Activated T-cell treated with anti-CD3 and anti-CD28 coated beads, Interleukin-2, amount 50 U/mL, for 72 hours (primary cell): ENCODE measurements around the gene FMNL2. TPM values are rescaled to one million over a fixed set of nuclear protein-coding genes. Genes with fewer than 3 reads are reported as not detected.

Source experiments
- ATAC-seq, 2 donors: fragments of 150-1000 bp; cut with Tn5 transposase; replicated peaks in 1 of 2; 2 replicates each; pipeline ENCODE4 v1.10.0; 2021; ENCODE audit warnings: moderate library complexity in 2 of 2, mild to moderate bottlenecking in 1 of 2
- DNase-seq, 2 donors: peaks; one replicate each; pipeline ENCODE4 v3.0.0; 2021 to 2022; ENCODE audit warnings: mixed read lengths in 1 of 2
- H3K27ac Mint-ChIP-seq: one replicate; pipeline ENCODE4 v1.8.0; 2022; ENCODE audit warnings: mild to moderate bottlenecking, moderate library complexity, mixed read lengths
- H3K27me3 Mint-ChIP-seq: one replicate; pipeline ENCODE4 v1.8.0; 2022; ENCODE audit warnings: low read depth, mixed read lengths
- H3K36me3 Mint-ChIP-seq, 2 donors: one replicate each; pipeline ENCODE4 v1.8.0; 2022; ENCODE audit warnings: mixed read lengths in 2 of 2, mild to moderate bottlenecking in 1 of 2; ENCODE audit not compliant: insufficient read depth in 2 of 2
- H3K4me1 Mint-ChIP-seq: one replicate; pipeline ENCODE4 v1.8.0; 2022; ENCODE audit warnings: low read depth, mixed read lengths
- H3K4me3 Mint-ChIP-seq, 2 donors: one replicate each; pipeline ENCODE4 v1.8.0; 2022; ENCODE audit warnings: mild to moderate bottlenecking in 2 of 2, mixed read lengths in 2 of 2, moderate library complexity in 2 of 2
- H3K9me3 Mint-ChIP-seq, 2 donors: one replicate each; pipeline ENCODE4 v1.8.0; 2022; ENCODE audit warnings: mixed read lengths in 2 of 2
- total RNA-seq, 2 donors: library from RNA; stranded (reverse); gene quantifications; one replicate each; pipeline ENCODE4 v1.2.3, GENCODE V29; 2022

FMNL2 gene
- total RNA-seq, 2 donors from 2014 or later: 3.5 to 4.7 TPM

DNA sequence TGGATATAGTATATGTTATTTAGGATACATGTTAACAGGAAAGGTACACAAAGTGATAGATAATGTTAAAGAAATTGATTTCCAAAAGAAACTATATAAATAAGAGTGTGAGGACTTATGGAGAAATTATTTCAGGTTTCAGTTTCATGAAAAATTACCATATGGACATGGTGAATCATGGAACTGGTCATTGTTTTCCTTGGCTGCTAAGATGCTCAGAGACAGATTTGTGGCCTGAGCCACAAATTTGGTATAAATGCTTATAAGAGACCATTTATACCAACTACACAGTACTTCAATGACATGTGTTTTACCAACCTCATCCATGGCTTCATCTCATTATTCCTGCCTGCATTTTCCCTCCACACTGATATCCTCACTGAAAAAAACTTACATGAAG lies 188.1 kb downstream of the FMNL2 start:
- no peak overlapping the region for H3K27ac Mint-ChIP-seq
- H3K4me3 Mint-ChIP-seq: no peak overlapping the region
- no peaks in the 10 kb centered on the region for H3K9me3 Mint-ChIP-seq
- DNase-seq (no peak), ATAC-seq (no peak)
- peaks cover 10% of the 10 kb centered on the region for H3K27me3 Mint-ChIP-seq
- H3K36me3 Mint-ChIP-seq: no peaks in the 10 kb centered on the region
- H3K4me1 Mint-ChIP-seq: no peaks in the 10 kb centered on the region

DNA sequence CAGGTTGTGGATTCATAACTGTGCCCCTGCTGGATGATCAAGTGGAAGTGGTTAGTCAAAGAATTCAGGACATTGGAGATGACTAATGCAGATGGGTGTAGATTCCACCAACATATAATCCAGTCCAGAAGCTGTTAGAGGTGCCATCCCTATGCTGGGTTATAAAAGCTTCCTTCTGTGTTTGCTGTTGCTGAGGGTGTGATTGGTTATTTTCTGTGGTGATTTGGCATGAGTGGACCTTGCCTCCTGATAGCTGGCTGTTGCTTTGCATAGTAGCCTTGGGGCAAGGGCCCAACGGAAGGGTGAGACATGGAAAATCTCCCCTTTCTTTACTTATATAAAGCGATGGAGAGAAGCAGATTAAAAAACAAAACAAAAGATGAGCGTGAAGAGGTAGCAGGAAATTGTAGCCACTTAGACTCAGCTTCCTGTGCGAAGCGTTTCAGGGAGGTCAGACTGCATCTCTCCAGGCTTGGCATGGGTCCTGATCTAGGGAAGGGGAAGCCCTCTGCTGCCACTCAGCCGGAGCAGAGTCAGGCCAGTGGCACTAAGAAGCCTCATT lies 190.4 kb downstream of the FMNL2 start:
- Mint-ChIP-seq H3K27ac (no peak overlapping the region), H3K4me1 (no peaks in the 10 kb centered on the region), H3K9me3 (no peaks in the 10 kb centered on the region), H3K36me3 (no peaks in the 10 kb centered on the region), H3K27me3 (peaks cover 10% of the 10 kb centered on the region), H3K4me3 (no peak overlapping the region)
- no peak for DNase-seq
- ATAC-seq: no peak

DNA sequence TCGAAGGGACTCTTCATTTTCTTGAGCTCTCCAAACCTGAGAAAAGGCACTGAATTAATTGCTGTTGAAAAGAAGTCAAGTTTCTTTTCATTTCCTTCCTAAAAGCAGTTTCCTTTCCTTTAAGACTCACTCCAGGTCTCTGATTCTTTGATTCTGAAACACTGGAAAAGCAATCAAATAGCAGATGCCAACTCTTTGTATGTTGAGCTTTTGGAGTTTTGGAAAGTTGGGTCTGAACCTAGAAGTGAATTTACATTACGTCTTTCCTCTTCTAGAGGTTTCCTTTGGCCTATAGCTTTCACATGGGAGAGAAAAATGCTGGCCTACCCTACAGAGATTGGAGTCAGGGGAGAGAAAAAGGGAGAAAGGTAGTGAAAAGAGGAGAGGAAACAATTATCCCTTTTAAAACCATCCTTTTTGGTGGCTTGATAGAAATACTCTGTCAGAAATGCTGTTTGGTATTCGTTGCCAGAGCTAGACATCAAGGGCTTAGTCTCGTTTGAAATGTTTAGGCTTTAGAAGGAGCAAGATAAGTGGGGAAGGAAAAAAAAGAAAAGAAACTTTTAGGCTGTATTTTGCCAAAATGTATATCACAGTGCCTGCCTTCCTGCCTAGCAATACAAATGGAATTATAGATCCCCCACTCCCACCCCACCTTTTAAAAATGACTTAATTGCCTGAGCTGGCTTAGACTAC lies 194.6 kb downstream of the FMNL2 start:
- H3K4me1 Mint-ChIP-seq: no peaks in the 10 kb centered on the region
- H3K9me3 Mint-ChIP-seq: no peaks in the 10 kb centered on the region
- peak overlapping the region; percentile 59 for H3K27ac Mint-ChIP-seq
- no peak overlapping the region for H3K4me3 Mint-ChIP-seq
- ATAC-seq (no peak), DNase-seq (no peak)
- no peaks in the 10 kb centered on the region for H3K27me3 Mint-ChIP-seq
- no peaks in the 10 kb centered on the region for H3K36me3 Mint-ChIP-seq

DNA sequence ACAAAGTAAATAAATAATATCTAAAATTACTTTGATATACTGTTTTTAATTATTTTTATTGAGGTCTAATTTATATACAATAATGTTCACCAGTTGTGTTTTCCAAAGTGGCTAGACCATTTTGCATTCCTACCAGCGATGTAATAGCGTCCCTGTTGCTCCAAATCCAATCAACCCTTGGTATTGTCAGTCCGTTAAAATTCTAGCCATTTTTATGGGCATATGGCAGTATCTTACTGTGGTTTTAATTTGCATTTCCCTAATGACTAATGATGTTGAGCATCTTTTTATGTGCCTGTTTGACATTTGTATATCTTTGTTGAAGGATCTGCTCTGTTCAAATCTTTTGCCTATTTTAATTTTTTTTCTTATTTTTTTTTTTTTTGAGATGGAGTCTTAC lies 197.3 kb downstream of the FMNL2 start:
- H3K9me3 Mint-ChIP-seq: no peaks in the 10 kb centered on the region
- H3K36me3 Mint-ChIP-seq: no peaks in the 10 kb centered on the region
- no peak overlapping the region for H3K27ac Mint-ChIP-seq
- ATAC-seq: no peak
- peaks cover 6% of the 10 kb centered on the region for H3K27me3 Mint-ChIP-seq
- H3K4me1 Mint-ChIP-seq: no peaks in the 10 kb centered on the region
- H3K4me3 Mint-ChIP-seq: no peak overlapping the region
- no peak for DNase-seq

DNA sequence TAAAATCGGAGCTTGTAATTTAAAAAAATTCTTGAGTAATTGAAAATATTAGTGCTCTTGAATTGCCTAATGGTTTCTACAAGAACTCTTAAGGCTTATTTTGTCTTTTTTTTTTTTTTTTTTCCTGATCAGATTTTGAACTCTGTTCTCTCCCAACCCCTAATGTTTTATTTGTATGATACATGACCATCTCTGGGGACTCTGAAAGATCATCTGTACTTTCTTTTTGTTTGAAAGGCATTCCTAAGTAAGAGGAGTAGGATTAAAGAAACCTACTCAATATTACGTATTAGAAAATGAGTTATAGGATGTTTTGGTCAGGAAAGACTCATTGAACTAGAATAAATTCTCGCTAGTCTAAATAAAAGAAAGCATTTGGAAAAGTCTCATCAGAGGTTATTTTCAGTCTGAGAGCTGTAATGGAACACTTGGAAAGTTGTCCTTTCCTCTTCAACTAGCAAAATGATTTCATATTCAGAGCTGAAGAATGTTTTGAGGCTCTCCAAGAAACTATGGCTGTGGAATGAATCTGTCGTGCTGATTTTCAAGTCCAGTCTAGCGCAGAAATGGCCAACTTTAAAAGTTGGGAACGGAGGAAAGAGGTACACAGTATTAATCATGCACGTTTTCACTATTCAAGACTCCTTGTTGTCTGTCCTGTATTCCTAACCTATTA lies 199.6 kb downstream of the FMNL2 start:
- H3K27me3 Mint-ChIP-seq: peaks cover 16% of the 10 kb centered on the region
- H3K4me3 Mint-ChIP-seq: no peak overlapping the region
- H3K4me1 Mint-ChIP-seq: no peaks in the 10 kb centered on the region
- H3K27ac Mint-ChIP-seq: no peak overlapping the region
- H3K36me3 Mint-ChIP-seq: peaks cover 0 to 2% of the 10 kb centered on the region in 2 donors
- no peak for ATAC-seq
- no peaks in the 10 kb centered on the region for H3K9me3 Mint-ChIP-seq
- DNase-seq: no peak

DNA sequence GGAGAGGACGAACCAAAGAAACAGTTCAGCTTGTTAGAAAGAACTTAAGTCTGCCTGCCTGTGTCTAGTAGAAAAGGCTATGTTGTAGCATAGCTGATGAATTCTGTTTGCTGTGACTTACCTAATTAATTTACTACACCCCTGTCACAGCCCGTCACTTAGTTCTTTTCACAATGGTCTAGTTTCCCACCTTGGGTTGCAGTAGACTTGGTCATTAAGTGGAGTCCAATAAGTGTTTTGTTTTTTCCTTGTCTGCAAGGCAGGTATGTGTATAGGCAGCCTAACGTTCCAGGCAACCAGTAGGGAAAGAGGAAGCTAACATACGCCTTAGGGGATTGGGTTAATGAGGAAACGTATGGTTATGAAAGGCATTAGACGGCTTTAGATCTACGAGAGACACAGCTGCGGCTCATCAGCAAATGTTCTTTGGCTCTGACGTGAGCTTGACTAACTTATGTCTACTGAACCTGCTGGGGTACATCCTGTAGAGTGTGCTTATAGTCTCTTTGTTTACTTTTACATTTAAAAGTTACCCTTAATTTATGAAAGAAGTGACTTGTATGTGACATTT lies 202.2 kb downstream of the FMNL2 start:
- peaks cover 0 to 2% of the 10 kb centered on the region in 2 donors for H3K36me3 Mint-ChIP-seq
- no peak for DNase-seq
- H3K4me1 Mint-ChIP-seq: no peaks in the 10 kb centered on the region
- no peak overlapping the region for H3K4me3 Mint-ChIP-seq
- ATAC-seq: no peak
- H3K9me3 Mint-ChIP-seq: no peaks in the 10 kb centered on the region
- H3K27me3 Mint-ChIP-seq: peaks cover 16% of the 10 kb centered on the region
- H3K27ac Mint-ChIP-seq: no peak overlapping the region

DNA sequence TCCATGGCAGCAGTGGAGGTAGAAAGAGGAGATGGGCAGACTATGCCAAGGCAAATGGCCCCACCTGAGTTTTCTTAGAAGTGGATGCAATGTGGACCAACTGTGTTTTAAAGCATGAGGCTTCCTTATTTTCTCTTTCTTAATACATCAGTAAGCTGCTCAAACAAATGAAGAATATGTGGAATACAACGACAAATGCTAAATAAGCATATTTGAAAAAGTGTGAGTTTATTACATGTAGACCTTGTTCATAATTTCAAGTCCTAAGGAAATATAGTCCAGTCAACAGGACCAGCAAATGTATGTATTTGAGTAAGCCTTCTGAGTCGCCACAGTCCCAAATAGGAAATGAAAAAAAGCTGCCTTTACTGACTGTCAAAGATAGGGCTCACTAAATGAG lies 204.4 kb downstream of the FMNL2 start:
- Mint-ChIP-seq H3K9me3 (no peaks in the 10 kb centered on the region), H3K36me3 (peaks cover 0 to 2% of the 10 kb centered on the region in 2 donors), H3K4me1 (no peaks in the 10 kb centered on the region), H3K4me3 (no peak overlapping the region), H3K27ac (no peak overlapping the region), H3K27me3 (peaks cover 16% of the 10 kb centered on the region)
- DNase-seq (no peak), ATAC-seq (no peak)

DNA sequence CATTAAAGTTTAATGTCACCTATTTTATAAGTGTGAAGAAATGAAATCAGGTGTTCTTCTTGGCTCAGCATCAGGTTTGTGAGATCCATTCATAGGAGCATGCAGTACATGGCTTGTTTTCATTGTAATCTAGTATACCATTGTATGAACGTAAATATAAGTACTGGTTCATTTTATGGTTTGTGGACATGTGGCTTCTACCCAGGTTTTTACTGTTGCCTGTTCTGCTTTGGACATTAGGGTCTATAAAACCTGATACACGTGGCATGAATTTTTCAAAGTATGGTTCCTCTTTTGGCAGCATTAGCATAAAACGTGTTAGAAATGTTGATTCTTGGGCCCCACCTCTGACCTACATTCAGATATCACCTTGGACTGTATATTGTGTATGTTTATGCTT lies 206.7 kb downstream of the FMNL2 start:
- no peak for DNase-seq
- peaks cover 16% of the 10 kb centered on the region for H3K27me3 Mint-ChIP-seq
- no peak overlapping the region for H3K27ac Mint-ChIP-seq
- no peak overlapping the region for H3K4me3 Mint-ChIP-seq
- no peaks in the 10 kb centered on the region for H3K4me1 Mint-ChIP-seq
- no peak for ATAC-seq
- peaks cover 0 to 2% of the 10 kb centered on the region in 2 donors for H3K36me3 Mint-ChIP-seq
- no peaks in the 10 kb centered on the region for H3K9me3 Mint-ChIP-seq

DNA sequence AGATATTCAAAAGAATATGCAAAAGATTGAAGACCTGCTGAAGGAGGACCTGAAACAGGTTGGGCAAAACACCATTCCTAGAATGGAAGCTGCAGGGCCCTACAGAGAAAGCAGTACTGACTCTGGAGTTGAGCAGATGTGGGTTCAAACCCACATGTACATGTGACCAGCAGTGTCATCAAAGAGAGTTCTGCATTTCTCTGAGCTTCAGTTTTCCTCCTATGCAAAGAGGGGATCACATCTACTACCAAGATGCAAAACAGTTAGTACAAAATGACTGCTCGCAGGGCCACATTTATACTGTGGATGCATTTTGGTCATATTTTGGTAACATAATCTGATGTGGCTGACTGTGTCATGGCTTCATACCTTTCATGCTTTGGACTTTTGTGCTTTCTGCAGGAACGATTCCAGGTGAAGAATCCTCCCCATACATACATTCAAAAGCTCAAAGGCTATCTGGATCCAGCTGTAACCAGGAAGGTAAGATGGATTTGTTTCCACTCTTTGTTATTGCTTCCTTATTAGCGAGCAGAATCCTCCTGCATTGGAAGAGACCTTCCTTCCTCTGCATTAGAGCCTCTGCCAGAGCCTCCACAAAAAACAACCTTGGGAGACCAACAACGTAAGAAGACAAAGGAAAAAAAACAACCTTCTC lies 207.5 kb downstream of the FMNL2 start:
- Mint-ChIP-seq H3K36me3 (peaks cover 0 to 2% of the 10 kb centered on the region in 2 donors), H3K4me1 (no peaks in the 10 kb centered on the region), H3K27me3 (peaks cover 8% of the 10 kb centered on the region), H3K4me3 (no peak overlapping the region), H3K27ac (no peak overlapping the region), H3K9me3 (no peaks in the 10 kb centered on the region)
- DNase-seq (no peak), ATAC-seq (no peak)

DNA sequence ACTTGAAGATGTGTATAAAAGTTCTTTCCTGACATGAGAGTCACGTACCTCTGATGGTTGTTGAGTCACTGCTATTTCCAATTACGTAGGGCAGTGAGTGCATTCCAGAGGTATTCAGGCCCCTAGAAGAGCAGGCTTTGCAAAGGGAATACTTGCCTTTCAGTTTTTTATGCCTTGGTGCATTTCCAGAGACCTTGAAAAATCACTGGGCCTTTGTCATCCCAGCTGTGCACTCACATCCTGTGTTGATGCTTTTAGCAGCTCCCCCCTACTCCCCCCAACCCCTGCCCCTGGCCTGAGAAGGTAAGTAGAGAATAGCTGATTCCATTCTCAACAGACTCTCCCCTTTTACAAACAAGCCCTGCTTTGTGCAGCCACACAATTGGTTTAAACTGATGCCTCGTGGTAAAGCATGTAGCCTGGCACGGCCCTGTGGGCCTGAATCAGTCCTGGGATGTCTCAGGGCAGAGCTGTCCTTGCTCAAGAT lies 208.1 kb downstream of the FMNL2 start:
- DNase-seq (no peak), ATAC-seq (no peak)
- Mint-ChIP-seq H3K9me3 (no peaks in the 10 kb centered on the region), H3K4me1 (no peaks in the 10 kb centered on the region), H3K27ac (no peak overlapping the region), H3K27me3 (peaks cover 3% of the 10 kb centered on the region), H3K4me3 (no peak overlapping the region), H3K36me3 (no peaks in the 10 kb centered on the region)

DNA sequence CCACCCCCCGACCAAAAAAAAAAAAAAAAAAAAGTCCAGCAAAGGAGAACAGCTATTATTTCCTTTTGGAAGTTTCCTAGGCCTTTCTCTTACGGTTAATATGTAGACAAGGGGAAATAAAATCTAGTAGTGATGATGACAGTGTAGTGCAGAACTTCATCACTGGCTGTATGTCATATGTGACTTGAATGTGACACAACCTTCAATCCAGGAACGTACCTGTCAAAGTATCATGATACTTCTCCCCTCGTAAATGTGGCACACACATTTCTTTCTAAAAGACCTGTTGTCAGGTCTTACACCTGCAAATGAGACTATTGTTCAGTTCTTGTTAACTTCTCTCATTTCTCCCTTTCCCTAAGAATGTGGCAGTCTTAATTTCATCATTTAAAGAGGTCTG lies 208.7 kb downstream of the FMNL2 start:
- no peaks in the 10 kb centered on the region for H3K4me1 Mint-ChIP-seq
- H3K9me3 Mint-ChIP-seq: no peaks in the 10 kb centered on the region
- no peak for ATAC-seq
- no peaks in the 10 kb centered on the region for H3K27me3 Mint-ChIP-seq
- H3K27ac Mint-ChIP-seq: no peak overlapping the region
- H3K36me3 Mint-ChIP-seq: no peaks in the 10 kb centered on the region
- no peak for DNase-seq
- H3K4me3 Mint-ChIP-seq: no peak overlapping the region

DNA sequence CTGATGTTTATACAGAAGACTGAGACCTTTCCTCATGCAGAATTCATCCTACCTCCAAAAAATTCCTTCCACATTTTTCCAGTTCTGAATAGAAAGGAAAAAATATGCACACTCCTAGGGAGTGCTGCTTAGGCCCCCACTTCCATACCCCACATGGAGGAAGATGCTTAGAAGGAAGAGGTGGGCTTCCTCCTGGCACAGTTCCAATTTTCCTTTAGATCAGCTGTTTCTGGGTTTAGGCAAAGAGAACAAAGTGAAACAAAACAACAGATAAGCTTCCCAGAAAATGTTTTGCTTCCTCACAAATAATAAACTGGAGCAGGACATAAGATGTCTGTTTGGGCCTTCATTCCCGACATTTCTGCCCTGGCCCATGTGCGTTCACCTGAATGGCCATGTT lies 209.7 kb downstream of the FMNL2 start:
- no peaks in the 10 kb centered on the region for H3K27me3 Mint-ChIP-seq
- H3K9me3 Mint-ChIP-seq: no peaks in the 10 kb centered on the region
- ATAC-seq: no peak
- DNase-seq: no peak
- no peaks in the 10 kb centered on the region for H3K36me3 Mint-ChIP-seq
- no peak overlapping the region for H3K27ac Mint-ChIP-seq
- H3K4me1 Mint-ChIP-seq: no peaks in the 10 kb centered on the region
- no peak overlapping the region for H3K4me3 Mint-ChIP-seq

DNA sequence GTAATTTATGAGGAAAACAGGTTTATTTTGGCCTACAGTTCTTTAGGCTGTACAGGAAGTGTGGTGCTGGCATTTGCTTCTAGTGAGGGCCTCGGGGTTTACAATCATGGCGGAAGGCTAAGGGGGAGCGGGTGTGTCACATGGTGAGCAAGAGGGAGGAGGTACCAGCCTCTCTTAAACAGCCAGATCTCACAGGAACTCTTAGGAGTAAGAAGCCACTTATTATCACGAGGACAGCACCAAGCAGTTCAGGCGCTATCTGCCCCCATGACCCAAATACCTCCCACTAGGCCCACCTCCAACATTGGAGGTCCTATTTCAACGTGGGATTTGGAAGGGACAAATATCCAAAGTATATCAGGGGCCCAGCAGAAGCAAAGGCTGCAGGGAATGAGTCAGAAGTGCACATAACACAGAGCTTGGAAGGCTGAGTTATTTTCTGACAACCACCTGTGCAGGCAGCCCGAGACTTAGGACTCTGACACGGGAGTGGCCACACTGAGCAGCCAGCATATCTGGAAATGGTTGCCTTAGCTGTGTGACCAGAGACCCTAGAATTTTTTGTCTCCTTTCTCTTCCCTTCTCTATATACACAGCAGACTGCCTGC lies 211.4 kb downstream of the FMNL2 start:
- H3K9me3 Mint-ChIP-seq: no peaks in the 10 kb centered on the region
- ATAC-seq (no peak), DNase-seq (no peak)
- H3K4me1 Mint-ChIP-seq: no peaks in the 10 kb centered on the region
- no peaks in the 10 kb centered on the region for H3K36me3 Mint-ChIP-seq
- H3K27ac Mint-ChIP-seq: no peak overlapping the region
- no peak overlapping the region for H3K4me3 Mint-ChIP-seq
- H3K27me3 Mint-ChIP-seq: no peaks in the 10 kb centered on the region
